ENCODE results near the gene CUL9.

GRCh38 chr6:43253401-43253800 is 71.4 kb downstream of the CUL9 start:
- TF ChIP-seq EZH2 (IDR thresholded peaks at IDR 0.05; ENCODE audit: low read length) = no peak
- TF ChIP-seq CTCF (optimal IDR thresholded peaks at IDR 0.05 in 1 of 3, IDR thresholded peaks at IDR 0.05 in 1 of 3, conservative IDR thresholded peaks at IDR 0.05 in 1 of 3; ENCODE audit: extremely low read depth in 1 of 3, insufficient read depth in 2 of 3, low read length in 3 of 3) = no peak
